ENCODE data around the gene RASSF8.
A peak's percentile ranks its signal among the peaks of the same experiment; 100 is the strongest.

RASSF8 gene

GRCh38 chr12:26114720-26115401 is 156.4 kb downstream of the RASSF8 start:
- TF ChIP-seq CREB1 (IDR thresholded peaks at IDR 0.05; ENCODE audit: low read depth) = no peak
- no peak for TF ChIP-seq RAD21 (IDR thresholded peaks at IDR 0.05; ENCODE audit: low read depth)
- TF ChIP-seq TAF1 (IDR thresholded peaks at IDR 0.05; ENCODE audit: low read depth) = no peak
- TF ChIP-seq REST (IDR thresholded peaks at IDR 0.05; ENCODE audit: low read depth) = no peak
- no peak for TF ChIP-seq CEBPB (IDR thresholded peaks at IDR 0.05)
- no peak for TF ChIP-seq EGR1 (IDR thresholded peaks at IDR 0.05)
- TF ChIP-seq MAX (IDR thresholded peaks at IDR 0.05) = no peak
- no peak for TF ChIP-seq EP300 (IDR thresholded peaks at IDR 0.05; ENCODE audit: borderline replicate concordance)
- no peak for TF ChIP-seq ZBTB7A (IDR thresholded peaks at IDR 0.05; ENCODE audit: low read depth)
- TF ChIP-seq USF1 (IDR thresholded peaks at IDR 0.05) = no peak
- no peak for TF ChIP-seq TEAD4 (IDR thresholded peaks at IDR 0.05)
- TF ChIP-seq NFIC (IDR thresholded peaks at IDR 0.05) = no peak
- TF ChIP-seq FOXM1 (IDR thresholded peaks at IDR 0.05; ENCODE audit: borderline replicate concordance, low read depth) = no peak
- TF ChIP-seq YY1 (IDR thresholded peaks at IDR 0.05; ENCODE audit: low read depth) = no peak

GRCh38 chr12:26116829-26117715 is 158.6 kb downstream of the RASSF8 start:
- no peak for TF ChIP-seq TAF1 (IDR thresholded peaks at IDR 0.05; ENCODE audit: low read depth)
- TF ChIP-seq TEAD4 (IDR thresholded peaks at IDR 0.05) = no peak
- no peak for TF ChIP-seq EP300 (IDR thresholded peaks at IDR 0.05; ENCODE audit: borderline replicate concordance)
- TF ChIP-seq YY1 (IDR thresholded peaks at IDR 0.05; ENCODE audit: low read depth) = no peak
- no peak for TF ChIP-seq CEBPB (IDR thresholded peaks at IDR 0.05)
- no peak for TF ChIP-seq MAX (IDR thresholded peaks at IDR 0.05)
- no peak for TF ChIP-seq EGR1 (IDR thresholded peaks at IDR 0.05)
- TF ChIP-seq RAD21 (IDR thresholded peaks at IDR 0.05; ENCODE audit: low read depth) = no peak
- no peak for TF ChIP-seq ZBTB7A (IDR thresholded peaks at IDR 0.05; ENCODE audit: low read depth)
- no peak for TF ChIP-seq USF1 (IDR thresholded peaks at IDR 0.05)
- no peak for TF ChIP-seq TCF12 (IDR thresholded peaks at IDR 0.05; ENCODE audit: low read depth)
- no peak for TF ChIP-seq REST (IDR thresholded peaks at IDR 0.05; ENCODE audit: low read depth)
- TF ChIP-seq FOXM1 (IDR thresholded peaks at IDR 0.05; ENCODE audit: borderline replicate concordance, low read depth) = no peak
- no peak for TF ChIP-seq CREB1 (IDR thresholded peaks at IDR 0.05; ENCODE audit: low read depth)

GRCh38 chr12:26118308-26118707 is 159.8 kb downstream of the RASSF8 start:
- no peak for TF ChIP-seq REST (IDR thresholded peaks at IDR 0.05; ENCODE audit: low read depth)

GRCh38 chr12:26119391-26119989 is 161.0 kb downstream of the RASSF8 start:
- TF ChIP-seq CEBPB (IDR thresholded peaks at IDR 0.05) (no peak), EP300 (IDR thresholded peaks at IDR 0.05; ENCODE audit: borderline replicate concordance) (no peak), RAD21 (IDR thresholded peaks at IDR 0.05; ENCODE audit: low read depth) (peak; percentile 84)

All from Ishikawa (cell line).